Endothelial cell of umbilical vein (primary cell): ENCODE measurements around the gene BCR. TPM values are rescaled to one million over a fixed set of nuclear protein-coding genes. Genes with fewer than 3 reads are reported as not detected.

ENCODE experiments used
- BruUV-seq: library from RNA; stranded (reverse); fragments of 400-500 nt; replicated peaks from 2 replicates; lab custom pipeline; 2021; lab: Mats Ljungman, UMichigan
- CTCF ChIA-PET: fragments of 300-600, 350-600 bp; sonication (Branson Sonifier 250); formaldehyde crosslinking; loops from one replicate; lab custom pipeline; 2021; ENCODE audit warnings: antibody characterized with exemption, inconsistent platforms; lab: Charles Lee
- POLR2A ChIA-PET: fragments of 300-600, 350-600 bp; sonication (Branson Sonifier 250); formaldehyde crosslinking; loops from one replicate; lab custom pipeline; 2021; ENCODE audit warnings: antibody characterized with exemption, inconsistent platforms; lab: Charles Lee
- DNase-seq: peaks from one replicate; pipeline ENCODE4 v3.0.0-alpha.2; 2011; ENCODE audit warnings: low read depth, low spot score
- FAIRE-seq: peaks from 2 replicates; lab custom pipeline; 2011; peaks lifted over from hg19 to GRCh38; lab: Jason Lieb, UNC
- H2AFZ ChIP-seq: 2 replicates; pipeline ENCODE4 v1.6.0; 2012; ENCODE audit warnings: low read depth, low read length, control low read depth, inconsistent platforms
- H3K27ac ChIP-seq: 2 replicates; pipeline ENCODE4 v1.5.1; 2011; ENCODE audit warnings: low read depth, mild to moderate bottlenecking, control low read depth, low read length, moderate library complexity; ENCODE audit not compliant: insufficient read depth
- H3K27me3 ChIP-seq, 2 experiments: 2 replicates each; pipeline versions ENCODE4 v1.6.0 to v1.6.1; 2011; ENCODE audit warnings: low read length in 2 of 2, mixed read lengths in 1 of 2; ENCODE audit not compliant: control insufficient read depth in 2 of 2, insufficient read depth in 2 of 2
- H3K36me3 ChIP-seq, 2 experiments: 2 replicates in 1 of 2; 3 replicates in 1 of 2; pipeline ENCODE4 v1.5.1; 2011; ENCODE audit warnings: low read length in 2 of 2, mild to moderate bottlenecking in 1 of 2, moderate library complexity in 1 of 2; ENCODE audit not compliant: control insufficient read depth in 2 of 2, insufficient read depth in 2 of 2; ENCODE audit errors: extremely low read depth in 1 of 2
- H3K4me1 ChIP-seq: 3 replicates; pipeline ENCODE4 v1.5.1; 2011; ENCODE audit warnings: mild to moderate bottlenecking, low read length; ENCODE audit not compliant: control insufficient read depth, insufficient read depth; ENCODE audit errors: extremely low read depth
- H3K4me2 ChIP-seq: 2 replicates; pipeline ENCODE4 v1.6.1; 2011; ENCODE audit warnings: low read length, control low read depth, mixed read lengths; ENCODE audit not compliant: insufficient read depth
- H3K4me3 ChIP-seq, 3 experiments: fragments of 200-600 bp in 1 of 3; sonication (generic), shearing (Covaris generic) in 1 of 3; replicated peaks in 1 of 3; 2 replicates each; pipeline ENCODE4 v1.5.1; 2011 to 2016; ENCODE audit warnings: control low read depth in 3 of 3, low read length in 3 of 3, mild to moderate bottlenecking in 2 of 3, inconsistent platforms in 1 of 3, low read depth in 1 of 3, moderate library complexity in 1 of 3; ENCODE audit not compliant: insufficient read depth in 1 of 3
- H3K79me2 ChIP-seq: 2 replicates; pipeline ENCODE4 v1.6.0; 2012; ENCODE audit warnings: low read length, inconsistent platforms; ENCODE audit not compliant: control insufficient read depth, insufficient read depth
- H3K9ac ChIP-seq: replicated peaks from 2 replicates; pipeline ENCODE3; 2011; ENCODE audit warnings: low read length, control low read depth; ENCODE audit not compliant: insufficient read depth; ENCODE audit errors: extremely low read depth
- H3K9me1 ChIP-seq: replicated peaks from 3 replicates; pipeline ENCODE4 v1.6.0; 2011; ENCODE audit warnings: mild to moderate bottlenecking, low read length; ENCODE audit not compliant: control insufficient read depth, insufficient read depth; ENCODE audit errors: extremely low read depth
- H3K9me3 ChIP-seq: replicated peaks from 2 replicates; pipeline ENCODE4 v1.5.1; 2012; ENCODE audit warnings: low read length, inconsistent platforms; ENCODE audit not compliant: control insufficient read depth, insufficient read depth
- H4K20me1 ChIP-seq: replicated peaks from 2 replicates; pipeline ENCODE3; 2011; ENCODE audit warnings: mild to moderate bottlenecking, low read length; ENCODE audit not compliant: control insufficient read depth, insufficient read depth; ENCODE audit errors: extremely low read depth
- CTCF ChIP-seq, 2 donors: IDR thresholded peaks; 1 replicate in 1 of 2; 2 replicates in 1 of 2; pipeline ENCODE4 v1.5.1; 2011; ENCODE audit warnings: low read length in 2 of 2, mild to moderate bottlenecking in 2 of 2, moderate library complexity in 2 of 2, control low read depth in 1 of 2, inconsistent platforms in 1 of 2, low read depth in 1 of 2; ENCODE audit not compliant: insufficient read depth in 1 of 2; ENCODE audit errors: extremely low read depth in 1 of 2
- EZH2 ChIP-seq: IDR thresholded peaks from 2 replicates; pipeline ENCODE4 v1.6.1; 2012; ENCODE audit warnings: borderline replicate concordance, low read depth, mild to moderate bottlenecking, moderate library complexity, low read length, inconsistent platforms; ENCODE audit not compliant: severe bottlenecking
- FOS ChIP-seq: IDR thresholded peaks from 2 replicates; pipeline ENCODE4 v1.6.1; 2011; ENCODE audit warnings: mild to moderate bottlenecking, low read length, moderate library complexity, borderline replicate concordance; ENCODE audit not compliant: insufficient read depth
- GATA2 ChIP-seq: IDR thresholded peaks from 2 replicates; pipeline ENCODE4 v1.7.0; 2011; ENCODE audit warnings: low read depth, mild to moderate bottlenecking, moderate library complexity, mixed read lengths, low read length; ENCODE audit not compliant: insufficient read length, insufficient read depth
- JUN ChIP-seq: IDR thresholded peaks from 2 replicates; pipeline ENCODE4 v1.6.1; 2011; ENCODE audit warnings: borderline replicate concordance, low read depth; ENCODE audit not compliant: insufficient read length, insufficient read depth
- MYC ChIP-seq: IDR thresholded peaks from one replicate; pipeline ENCODE4 v1.6.1; 2011; ENCODE audit warnings: mild to moderate bottlenecking, low read depth, low read length
- POLR2A ChIP-seq: IDR thresholded peaks from 2 replicates; pipeline ENCODE4 v1.6.1; 2012; ENCODE audit warnings: low read depth, mild to moderate bottlenecking, control low read depth, low read length
- POLR2AphosphoS5 ChIP-seq: IDR thresholded peaks from 2 replicates; pipeline ENCODE4 v1.6.1; 2012; ENCODE audit warnings: low read depth, mild to moderate bottlenecking, control low read depth, low read length, moderate library complexity; ENCODE audit not compliant: insufficient read depth
- dilution Hi-C: fragments of 300-500 bp; cut with MboI; formaldehyde crosslinking; loops from one replicate; pipeline ENCODE4 v1.15.0; 2019; ENCODE audit warnings: low sequenced_read_pairs; ENCODE audit not compliant: extremely low pct_ligation_motif_present
- intact Hi-C: fragments of 100-400 bp; cut with micrococcal nuclease; formaldehyde crosslinking; loops from one replicate; pipeline ENCODE4 v1.10.0; 2022
- polyA plus RNA-seq, 4 experiments: library from polyadenylated mRNA; depleted of rRNA in 3 of 4; stranded (reverse) in 3 of 4; unstranded in 1 of 4; fragments of >200 nt; gene quantifications; 2 replicates each; pipeline versions ENCODE4 v1.2.1 to v1.2.3, GENCODE V29; 2011 to 2012; ENCODE audit warnings: missing spikeins in 1 of 4
- total RNA-seq: library from RNA; stranded (reverse); gene quantifications from 2 replicates; pipeline ENCODE4 v1.2.3, GENCODE V29; 2021
- TF ChIP-seq, protein P1 (sequence below): IDR thresholded peaks from 2 replicates; pipeline ENCODE4 v1.6.1; 2011; ENCODE audit not compliant: insufficient read depth, insufficient read length

Gene BCR
- total and polyA plus RNA-seq, 2 donors (not counting 3 experiments of a cell fraction or from before 2014, with no cell fraction given), result 129 to 141 TPM

GRCh38 chr22:23265368-23265700, 85.0 kb downstream of the BCR start:
- ChIA-PET CTCF (interaction anchor here (0.9 to 2.0 kb wide), 5 partner anchors 13 to 79 kb away, joined by 3 to 12 read pairs (median 3); no protein-coding TSS in a partner anchor), POLR2A (no interaction called here)
- no peaks in the 10 kb centered on the region for H3K4me1 ChIP-seq
- BruUV-seq, result no TSS peak
- no peaks in the 10 kb centered on the region for H3K9me1 ChIP-seq
- H4K20me1 ChIP-seq, result no peaks in the 10 kb centered on the region
- peaks cover 15 to 73% of the 10 kb centered on the region in 2 experiments for H3K36me3 ChIP-seq
- TF ChIP-seq MYC, result no peak
- TF ChIP-seq EZH2, result no peak
- no peak for TF ChIP-seq GATA2
- TF ChIP-seq CTCF (IDR thresholded peaks at IDR 0.05; ENCODE audit: extremely low read depth in 1 of 2, insufficient read depth in 1 of 2, low read depth in 1 of 2, low read length in 2 of 2), result no peak
- no peak for TF ChIP-seq JUN
- TF ChIP-seq POLR2A, result no peak
- TF ChIP-seq, protein P1, sequence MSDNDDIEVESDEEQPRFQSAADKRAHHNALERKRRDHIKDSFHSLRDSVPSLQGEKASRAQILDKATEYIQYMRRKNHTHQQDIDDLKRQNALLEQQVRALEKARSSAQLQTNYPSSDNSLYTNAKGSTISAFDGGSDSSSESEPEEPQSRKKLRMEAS, result no peak
- no peak for TF ChIP-seq POLR2AphosphoS5
- TF ChIP-seq FOS, result no peak
- H3K27ac ChIP-seq, result no peak overlapping the region
- no peaks in the 10 kb centered on the region for H3K9me3 ChIP-seq
- H3K79me2 ChIP-seq, result peaks cover 14% of the 10 kb centered on the region
- no peaks in the 10 kb centered on the region for H3K27me3 ChIP-seq
- FAIRE-seq (no peak), DNase-seq (no peak)
- H3K9ac ChIP-seq, result no peak overlapping the region
- no peak overlapping the region for H3K4me3 ChIP-seq
- dilution Hi-C loops (no loop called here), intact Hi-C loops (no loop called here)
- H2AFZ ChIP-seq, result no peak overlapping the region
- no peak overlapping the region for H3K4me2 ChIP-seq
